GF-D8 (cell line): ENCODE results near the gene RB1.

Source experiments
- DNase-seq: peaks from one replicate; lab custom pipeline; 2025; lab: John Stamatoyannopoulos, UW

RB1 gene

DNA sequence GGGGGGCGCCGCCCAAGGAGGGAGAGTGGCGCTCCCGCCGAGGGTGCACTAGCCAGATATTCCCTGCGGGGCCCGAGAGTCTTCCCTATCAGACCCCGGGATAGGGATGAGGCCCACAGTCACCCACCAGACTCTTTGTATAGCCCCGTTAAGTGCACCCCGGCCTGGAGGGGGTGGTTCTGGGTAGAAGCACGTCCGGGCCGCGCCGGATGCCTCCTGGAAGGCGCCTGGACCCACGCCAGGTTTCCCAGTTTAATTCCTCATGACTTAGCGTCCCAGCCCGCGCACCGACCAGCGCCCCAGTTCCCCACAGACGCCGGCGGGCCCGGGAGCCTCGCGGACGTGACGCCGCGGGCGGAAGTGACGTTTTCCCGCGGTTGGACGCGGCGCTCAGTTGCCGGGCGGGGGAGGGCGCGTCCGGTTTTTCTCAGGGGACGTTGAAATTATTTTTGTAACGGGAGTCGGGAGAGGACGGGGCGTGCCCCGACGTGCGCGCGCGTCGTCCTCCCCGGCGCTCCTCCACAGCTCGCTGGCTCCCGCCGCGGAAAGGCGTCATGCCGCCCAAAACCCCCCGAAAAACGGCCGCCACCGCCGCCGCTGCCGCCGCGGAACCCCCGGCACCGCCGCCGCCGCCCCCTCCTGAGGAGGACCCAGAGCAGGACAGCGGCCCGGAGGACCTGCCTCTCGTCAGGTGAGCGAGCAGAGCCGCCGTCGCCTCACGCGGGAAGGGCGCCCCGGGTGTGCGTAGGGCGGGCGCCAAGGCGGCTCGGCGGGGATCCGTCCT is at the start of gene RB1:
RB1 (plus strand) TSS at position 393 of the 784 bp plus-strand sequence; CDS start at position 555, 162 bp downstream.
- peak; percentile 81 for DNase-seq

DNA sequence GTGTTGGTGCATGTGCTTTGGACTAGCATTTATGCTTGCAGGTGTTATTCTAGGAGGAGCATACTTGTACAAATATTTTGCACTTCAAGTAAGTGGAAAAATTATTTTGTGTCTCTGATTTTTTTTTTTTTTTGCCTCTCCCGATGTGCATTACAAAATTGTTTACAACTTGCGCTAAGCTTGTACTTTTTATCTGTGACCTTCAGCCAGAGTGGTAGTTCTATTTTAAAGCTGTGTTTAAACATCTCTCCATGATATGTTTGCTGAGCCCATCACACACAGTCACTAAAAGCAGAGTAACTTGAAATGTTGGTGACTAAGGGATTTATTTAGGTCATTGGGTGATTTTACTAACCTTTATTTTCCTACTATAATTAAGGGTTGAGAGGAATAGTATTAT is 49.7 kb upstream of the RB1 start:
- no peak for DNase-seq

DNA sequence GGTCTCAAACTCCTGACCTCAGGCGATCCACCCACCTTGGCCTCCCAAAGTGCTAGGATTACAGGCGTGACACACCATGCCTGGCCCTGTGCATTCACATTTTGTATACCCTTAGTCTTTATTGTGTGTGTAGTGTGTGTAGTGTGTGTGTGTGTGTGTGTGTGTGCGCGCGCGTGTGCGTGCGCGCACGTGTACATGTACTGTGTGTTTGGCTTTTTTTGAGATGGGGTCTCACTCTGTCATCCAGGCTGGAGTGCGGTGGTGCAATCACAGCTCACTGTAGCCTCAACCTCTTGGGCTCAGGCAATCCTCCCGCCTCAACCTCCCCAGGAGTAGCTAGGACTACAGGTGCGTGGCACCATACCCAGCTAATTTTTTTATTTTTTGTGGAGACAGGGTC is 48.5 kb upstream of the RB1 start:
- DNase-seq = no peak

DNA sequence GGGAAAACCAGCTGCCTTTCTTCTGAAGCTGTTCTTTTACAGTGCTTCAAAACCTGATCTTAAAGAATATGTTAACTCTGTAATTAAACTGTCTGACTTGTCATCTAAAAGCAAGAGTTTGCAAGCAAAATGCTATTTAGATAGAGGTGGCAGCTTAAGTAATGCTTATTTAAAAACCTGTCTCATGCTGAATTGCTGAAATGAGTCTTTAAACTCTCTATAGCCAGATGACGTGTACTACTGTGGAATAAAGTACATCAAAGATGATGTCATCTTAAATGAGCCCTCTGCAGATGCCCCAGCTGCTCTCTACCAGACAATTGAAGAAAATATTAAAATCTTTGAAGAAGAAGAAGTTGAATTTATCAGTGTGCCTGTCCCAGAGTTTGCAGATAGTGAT is 47.6 kb upstream of the RB1 start:
- DNase-seq = no peak

DNA sequence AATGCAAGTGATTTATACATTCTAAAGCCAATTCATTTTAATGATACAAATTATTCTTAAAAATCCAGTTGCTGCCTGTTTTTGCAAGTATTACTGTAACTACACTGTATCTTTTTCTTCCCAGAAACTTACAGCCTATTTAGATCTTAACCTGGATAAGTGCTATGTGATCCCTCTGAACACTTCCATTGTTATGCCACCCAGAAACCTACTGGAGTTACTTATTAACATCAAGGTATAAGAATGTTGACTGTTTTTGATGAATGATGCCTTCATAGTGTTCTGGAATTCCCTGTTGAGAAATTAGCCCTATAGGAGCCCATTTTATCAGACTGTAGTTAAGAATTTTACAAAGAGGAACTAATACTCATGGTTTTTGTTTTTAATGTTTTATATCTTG is 45.5 kb upstream of the RB1 start:
- no peak for DNase-seq

DNA sequence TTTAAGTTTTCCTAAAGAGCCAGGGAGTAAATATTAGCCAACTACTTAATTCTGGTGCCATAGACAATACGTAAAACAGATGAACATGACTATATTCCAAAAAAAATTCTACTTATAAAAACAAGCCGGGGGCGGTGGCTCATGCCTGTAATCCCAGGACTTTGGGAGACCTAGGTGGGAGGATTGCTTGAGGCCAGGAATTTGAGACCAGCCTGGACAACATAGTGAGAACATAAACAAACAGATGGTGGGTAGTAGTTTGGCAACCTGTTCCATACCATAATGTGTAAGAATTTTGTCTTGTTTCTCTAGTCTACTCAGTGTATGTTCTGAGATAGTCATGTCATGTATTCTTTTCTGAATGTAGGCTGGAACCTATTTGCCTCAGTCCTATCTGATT is 45.1 kb upstream of the RB1 start:
- no peak for DNase-seq

DNA sequence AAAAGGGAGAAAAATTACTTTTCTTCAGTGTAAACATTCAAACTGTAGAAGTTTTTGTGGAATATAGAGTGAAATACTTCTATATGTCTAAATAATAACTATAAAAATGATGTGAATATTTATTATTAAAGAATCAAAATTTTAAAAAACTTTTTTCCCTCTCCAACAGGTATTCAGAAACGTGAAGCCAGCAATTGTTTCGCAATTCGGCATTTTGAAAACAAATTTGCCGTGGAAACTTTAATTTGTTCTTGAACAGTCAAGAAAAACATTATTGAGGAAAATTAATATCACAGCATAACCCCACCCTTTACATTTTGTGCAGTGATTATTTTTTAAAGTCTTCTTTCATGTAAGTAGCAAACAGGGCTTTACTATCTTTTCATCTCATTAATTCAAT is 42.6 kb upstream of the RB1 start:
- DNase-seq = no peak

DNA sequence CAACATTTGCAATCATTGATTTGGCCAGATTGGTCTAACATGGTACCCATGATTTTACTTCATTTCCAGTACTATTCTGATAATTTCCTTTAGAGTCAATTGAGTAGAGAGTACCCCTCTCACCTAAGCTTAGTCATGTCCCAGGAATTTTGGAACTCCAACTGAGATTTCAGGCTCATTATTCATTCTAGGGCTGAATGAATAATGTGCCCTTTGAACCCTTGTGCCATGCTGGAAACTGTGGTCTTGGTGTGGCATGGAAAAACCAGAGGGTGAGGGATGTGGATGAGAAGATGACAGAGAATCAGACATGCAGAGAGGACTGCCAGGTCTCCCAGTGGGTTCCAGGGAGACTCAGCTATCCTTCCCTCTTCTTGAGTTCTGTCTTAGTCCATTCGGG is 40.4 kb upstream of the RB1 start:
- DNase-seq = no peak

DNA sequence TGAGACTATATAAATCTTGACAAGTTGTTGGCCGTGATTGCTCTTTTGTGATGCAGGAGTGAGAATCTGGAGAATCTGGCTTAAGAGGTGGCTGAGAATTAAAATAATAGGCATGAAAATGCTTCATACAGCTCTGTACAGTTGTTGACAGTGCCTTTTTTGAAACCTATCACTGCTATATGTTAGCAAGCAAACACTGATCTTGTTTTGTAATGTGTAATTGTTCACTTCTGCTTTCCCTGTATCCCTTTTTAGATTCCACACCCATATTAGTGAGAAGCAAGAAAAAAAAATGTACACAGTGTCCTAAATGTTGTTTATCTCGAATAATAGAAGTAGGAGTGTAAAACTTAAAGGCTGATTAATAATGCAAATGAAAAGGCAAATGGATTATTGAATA is 39.5 kb upstream of the RB1 start:
- peak; percentile 19 for DNase-seq

DNA sequence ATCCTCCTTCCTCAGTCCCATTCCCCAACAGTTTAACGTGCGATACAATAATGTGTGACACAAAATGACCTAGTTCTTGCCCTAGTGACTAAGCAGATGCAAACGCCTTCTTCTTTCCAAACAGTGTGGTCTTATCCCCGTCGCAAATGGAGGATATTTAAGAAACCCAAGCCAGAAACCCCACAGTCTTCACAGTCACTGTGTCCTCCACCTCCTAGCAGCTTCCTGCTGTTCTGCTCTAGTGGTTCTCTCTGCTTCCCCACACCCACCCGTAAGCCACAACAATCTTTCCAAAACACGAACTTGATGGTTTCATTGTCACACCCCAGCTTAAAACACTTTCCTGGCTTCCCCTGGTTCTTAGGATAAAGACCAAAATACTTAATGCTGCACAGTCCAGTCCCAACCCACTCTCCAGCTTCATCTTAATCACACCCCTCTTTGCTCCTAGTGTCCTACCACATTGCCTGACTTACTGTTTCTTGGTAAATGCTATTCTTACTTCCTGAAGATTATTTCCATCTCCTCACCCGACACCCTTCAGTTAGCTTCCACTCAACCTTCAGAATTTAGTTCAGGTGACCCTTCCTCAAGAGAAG is 38.2 kb upstream of the RB1 start:
- DNase-seq = peak; percentile 89

DNA sequence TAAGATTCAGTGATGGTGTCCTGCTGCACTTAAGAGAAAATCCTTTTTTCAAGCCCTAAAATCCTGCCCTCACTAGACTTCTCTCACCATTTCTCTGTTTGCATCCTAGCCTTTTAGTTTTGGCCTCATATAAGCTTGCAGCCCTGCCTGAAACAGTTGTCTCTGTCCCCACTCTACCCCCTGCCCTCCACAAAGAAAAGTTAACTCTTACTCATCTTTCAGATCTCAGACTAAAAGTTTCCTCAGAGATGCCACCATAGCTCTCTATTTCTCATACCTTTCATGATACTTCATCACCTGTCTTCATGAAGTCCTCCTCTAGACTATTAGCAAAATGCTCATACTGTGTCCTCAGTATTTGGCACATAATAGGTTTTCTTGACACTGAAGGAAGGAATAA is 37.4 kb upstream of the RB1 start:
- DNase-seq = no peak

DNA sequence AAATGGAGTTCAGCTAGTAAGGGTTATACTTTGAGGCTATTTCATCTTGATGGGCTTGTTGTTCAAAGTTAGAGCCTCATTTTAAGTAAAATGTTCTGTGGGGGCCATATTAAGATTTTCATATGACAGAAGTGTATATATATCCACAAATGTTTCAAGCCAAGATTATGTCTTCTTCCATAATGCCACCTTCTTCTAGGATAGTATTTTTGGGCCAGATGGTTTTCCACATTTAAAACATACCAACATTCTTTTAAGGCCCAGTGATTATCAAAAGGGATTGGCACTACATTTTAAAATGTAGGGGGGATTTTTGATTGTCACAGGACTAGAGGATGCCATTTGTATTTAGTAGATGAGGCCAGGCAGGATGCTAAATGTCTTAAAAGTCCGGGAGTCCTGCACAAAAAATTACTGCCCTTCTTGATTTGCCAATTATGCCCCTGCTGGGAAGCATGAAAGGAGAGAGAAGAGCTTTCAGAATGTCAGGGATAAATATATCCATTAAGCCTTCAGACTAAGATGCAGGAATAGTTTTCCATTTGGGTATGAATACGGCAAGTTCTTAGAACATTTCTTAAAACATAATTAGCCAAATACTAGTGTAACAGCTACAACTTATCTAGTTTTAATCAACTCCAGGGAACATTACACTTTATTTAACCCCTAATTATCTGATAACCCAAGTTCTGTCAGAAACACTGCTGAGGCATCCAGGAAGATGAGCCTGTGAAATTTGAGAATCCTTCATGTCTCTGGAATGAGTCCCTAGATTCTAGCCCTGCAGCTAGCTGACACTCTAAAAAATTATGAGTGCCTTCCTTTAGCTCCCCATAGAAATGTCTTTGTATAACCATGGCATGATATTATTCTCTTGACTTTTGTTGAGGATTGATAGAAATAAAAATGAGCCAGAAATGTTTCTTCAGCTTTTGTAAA is 36.6 kb upstream of the RB1 start:
- no peak for DNase-seq

DNA sequence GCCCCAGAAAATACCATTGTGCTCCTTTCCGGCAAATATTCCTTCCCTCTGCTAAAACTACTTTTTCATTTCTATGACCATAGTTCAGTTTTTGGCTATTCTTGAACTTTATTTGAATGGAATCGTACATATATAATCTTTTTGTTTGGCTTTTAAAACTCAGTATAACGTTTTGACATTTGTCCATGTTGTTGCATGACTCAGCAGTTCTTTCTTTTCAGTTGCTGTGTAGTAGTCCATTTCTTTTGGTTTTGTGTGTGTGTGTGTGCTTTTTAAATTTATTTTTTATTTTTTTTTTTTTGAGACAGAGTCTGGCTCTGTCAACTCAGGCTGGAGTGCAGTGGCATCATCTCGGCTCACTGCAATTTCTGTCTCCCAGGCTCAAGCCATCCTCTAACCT is 35.5 kb upstream of the RB1 start:
- DNase-seq = no peak

DNA sequence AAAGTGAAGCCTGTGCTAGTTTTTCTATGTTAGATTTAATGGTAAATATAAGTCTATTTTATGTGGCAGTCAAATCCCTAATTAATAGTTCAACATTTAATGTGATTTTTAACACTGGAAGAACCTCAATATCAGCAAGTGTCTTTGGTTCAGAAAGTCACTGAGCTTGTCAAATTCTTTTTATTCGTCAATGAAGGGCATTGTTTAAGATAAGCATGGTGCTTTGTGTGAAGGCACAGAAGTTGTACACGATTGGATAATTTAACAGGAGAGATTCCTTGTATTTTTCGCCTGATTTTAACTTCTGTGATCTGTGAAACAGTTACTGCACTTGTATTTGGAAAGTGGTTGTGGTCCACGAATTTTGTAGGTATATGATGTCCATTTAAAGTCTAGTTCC is 30.2 kb upstream of the RB1 start:
- DNase-seq = no peak

DNA sequence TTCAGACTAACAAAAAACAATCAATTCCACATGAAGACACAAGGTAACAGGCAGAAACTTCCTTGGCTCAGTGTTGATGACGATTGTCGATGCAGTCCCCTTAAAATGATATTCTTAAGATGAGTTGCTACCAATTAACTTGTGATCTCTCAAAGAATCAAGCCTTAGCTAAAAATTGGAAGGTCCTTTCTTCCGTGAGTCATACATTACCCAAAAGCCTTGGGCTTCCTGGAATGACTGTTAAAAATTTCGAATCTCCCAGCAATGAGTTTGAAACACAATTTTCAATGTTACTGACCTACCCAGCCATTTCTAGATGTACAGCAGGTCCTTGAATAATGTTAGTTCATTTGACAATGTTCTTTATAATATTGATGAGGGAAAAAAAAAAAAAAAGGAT is 28.0 kb upstream of the RB1 start:
- no peak for DNase-seq

DNA sequence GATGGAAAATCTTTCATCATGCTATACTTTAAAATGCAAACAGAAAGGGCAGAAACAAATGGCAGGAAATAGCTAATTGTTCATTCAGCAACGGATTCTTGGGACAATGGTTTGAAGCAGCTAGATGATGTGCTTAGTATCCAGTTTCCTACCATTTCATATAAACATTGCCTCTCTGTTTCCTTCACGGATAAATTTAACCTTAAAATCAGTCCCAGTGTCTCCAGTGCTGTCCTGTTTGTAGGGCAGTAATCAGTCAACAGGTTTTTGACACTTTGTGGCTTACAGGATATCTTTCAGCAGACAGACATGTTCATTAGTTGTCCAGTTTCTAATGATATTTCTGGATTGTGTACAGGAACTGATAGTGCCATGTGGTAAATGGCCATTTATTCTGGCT is 24.7 kb upstream of the RB1 start:
- DNase-seq = no peak

DNA sequence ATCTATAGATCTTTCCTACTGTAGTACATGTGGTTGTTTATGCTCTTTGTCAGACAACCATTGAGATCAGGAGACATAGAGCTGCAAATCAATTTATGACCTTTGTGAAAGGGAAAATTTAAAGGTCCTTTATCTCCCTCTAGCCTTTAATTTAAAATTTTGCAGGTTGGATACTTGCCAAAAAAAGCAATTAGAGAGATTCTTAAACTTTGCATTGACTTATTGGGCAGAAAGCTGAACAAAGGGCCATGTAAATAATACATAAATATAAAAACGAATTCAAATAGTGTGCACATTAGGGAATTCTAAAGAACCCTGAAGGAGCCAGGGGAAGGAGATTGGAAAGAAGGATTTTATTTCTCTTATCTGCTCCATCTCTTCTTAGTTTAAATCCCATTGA is 22.0 kb upstream of the RB1 start:
- DNase-seq = no peak

DNA sequence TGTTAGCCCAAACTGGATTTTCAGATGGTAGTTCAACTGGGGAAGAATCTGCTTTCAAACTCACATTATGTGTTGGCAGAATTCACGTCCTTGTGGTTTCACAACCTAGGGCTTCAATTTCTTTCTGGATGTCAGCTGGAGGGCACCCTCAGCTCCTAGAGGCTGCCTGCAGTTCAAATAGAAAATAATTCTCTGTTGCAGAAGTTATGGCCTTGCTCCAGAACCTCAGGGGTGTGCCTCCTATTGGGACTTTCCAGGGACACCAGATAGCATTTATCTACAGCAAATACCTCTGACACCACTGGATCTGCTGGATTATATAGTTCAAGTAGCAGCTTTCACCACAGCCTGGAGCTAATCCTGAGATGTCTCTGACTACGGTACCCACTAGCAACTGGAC is 11.8 kb upstream of the RB1 start:
- DNase-seq = no peak

DNA sequence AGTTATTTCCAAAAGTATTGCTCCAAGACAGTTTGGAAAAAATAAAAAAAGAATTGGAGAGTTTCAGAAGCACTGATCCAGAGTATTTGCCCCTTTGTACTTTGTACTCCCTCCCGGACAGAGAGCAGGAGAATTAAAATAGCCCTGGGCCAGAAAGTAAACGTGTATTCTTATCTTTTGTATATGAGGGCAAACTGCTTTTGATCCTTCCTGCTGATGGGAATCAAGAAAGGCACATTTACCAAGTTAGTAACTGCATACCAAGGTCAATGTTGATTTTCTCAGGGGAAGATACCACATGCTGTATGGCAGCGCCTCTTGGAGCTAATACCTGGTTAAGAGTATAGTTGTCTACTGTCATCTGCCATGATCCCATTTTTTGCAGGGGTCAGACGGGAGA is 10.9 kb upstream of the RB1 start:
- DNase-seq = no peak

DNA sequence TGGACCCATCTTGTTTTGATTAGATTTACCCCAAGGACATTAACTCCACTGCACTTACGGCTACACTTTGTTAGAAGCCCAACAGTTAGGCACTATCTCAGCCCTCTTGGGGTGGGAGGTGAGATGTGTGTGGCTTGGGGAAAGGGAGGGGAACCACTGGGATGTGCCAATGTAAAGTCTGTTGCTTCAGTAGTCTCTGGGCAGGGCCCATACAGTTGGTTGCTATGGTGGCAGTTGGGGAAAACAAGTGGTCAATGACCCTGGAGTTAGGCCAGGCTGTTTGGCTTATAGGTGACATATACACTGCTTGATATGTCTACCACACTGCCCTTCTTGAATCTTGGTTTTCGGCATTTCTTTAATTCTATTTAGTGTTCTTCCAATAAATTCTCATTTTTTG is 8.9 kb upstream of the RB1 start:
- DNase-seq = no peak

DNA sequence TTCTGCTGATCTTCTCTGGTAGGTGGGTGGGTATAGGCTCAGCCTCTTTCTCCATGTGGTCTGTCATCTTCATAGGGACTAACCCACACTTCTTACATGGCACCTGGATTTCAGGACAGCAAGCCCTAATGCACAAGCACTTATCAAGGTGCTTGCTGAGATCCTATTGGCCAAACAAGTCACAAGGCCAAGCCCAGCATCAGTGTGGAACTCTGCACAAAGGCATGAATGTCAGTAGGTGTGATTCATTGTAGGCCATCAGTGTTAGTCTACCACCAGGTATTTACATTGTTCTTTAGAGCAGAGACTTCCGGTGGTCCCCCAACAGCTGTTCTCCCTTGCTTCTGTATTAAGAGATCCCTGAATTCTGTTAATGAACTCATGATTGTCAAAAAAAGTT is 8.3 kb upstream of the RB1 start:
- DNase-seq = no peak

DNA sequence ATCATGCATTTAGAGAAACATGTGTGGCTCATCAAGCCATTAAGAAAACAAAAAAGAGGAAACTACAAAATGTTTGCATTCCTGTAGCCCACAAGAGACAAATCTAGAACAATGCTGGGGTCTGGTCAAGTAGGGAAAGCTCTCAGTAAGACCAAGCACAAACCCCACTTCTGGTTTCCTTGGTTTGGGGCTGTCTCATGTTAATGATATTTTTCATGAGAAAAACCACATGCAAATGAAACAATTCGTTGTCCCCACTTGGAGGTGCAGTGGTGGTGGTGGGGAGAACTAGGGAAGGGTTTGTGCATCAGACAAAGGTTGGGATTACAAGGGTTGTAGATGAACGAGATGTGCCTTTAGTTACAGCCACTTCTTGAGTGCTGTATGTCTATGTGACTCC is 7.0 kb upstream of the RB1 start:
- no peak for DNase-seq
